GM19467 (cell line): ENCODE data around the gene EXOC4.

ENCODE experiments used
- ATAC-seq: cut with Tn5 transposase; IDR thresholded peaks from one replicate; pipeline ENCODE4 v1.9.1; 2021; ENCODE audit warnings: mild to moderate bottlenecking, moderate library complexity; ENCODE audit not compliant: unreplicated experiment

Gene EXOC4

DNA sequence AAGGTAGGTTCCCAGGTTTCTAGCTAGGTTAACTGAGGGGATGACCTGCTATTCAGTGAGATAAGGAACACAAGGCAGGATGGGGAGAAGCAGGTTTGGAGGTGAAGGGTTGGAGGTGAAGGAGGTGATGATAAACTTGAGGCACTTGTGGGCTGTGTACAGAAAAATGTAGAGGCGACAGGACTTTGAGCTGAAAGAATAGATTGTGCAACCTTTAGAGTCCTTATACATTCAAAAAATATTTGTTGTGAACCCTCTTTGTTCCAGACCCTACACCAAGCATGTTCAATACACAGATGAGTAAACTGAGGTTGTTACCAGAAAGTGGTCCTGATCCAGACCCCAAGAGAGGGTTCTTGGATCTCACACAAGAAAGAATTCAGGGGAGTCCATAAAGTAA is 828.8 kb downstream of the EXOC4 start:
- ATAC-seq, result no peak

DNA sequence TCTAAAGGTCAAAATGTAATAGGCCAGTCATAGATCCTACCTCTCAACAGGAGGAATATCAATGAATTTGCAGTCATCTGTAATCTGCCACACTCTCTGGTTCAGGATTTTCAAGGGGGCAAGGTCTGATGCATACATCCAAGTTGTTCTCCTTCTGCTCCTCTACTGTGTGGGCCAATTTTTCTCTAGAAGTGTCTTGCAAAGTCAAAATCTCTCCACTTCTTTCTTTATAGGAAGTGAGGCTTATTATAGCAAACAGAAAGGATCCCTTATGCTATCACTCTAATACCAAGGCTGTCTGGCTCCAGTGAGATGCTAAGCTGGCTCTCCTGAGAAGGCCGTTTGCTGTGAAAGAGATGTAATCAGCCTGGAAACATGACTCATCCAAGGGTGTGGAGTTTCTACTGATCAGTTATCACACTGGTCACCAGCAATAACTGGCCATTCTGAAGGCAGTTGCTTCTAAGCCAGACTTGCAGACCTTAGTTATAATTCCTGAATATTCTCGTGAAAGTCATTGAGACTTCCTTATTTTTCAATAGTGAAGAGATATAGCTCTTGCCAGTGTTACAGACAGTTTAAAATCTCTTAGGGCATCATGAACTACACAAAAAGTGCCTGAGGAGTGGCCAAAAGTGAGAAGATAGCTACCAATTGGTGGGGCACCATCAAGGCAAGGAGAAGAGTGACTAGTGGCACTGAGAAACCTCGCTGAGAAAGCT is 831.0 kb downstream of the EXOC4 start:
- ATAC-seq, result no peak

- no peak for ATAC-seq
Measured at GRCh38 chr7:134084488-134085144, 831.7 kb downstream of the EXOC4 start.

GRCh38 chr7:134085311-134085710 is 832.4 kb downstream of the EXOC4 start:
- no peak for ATAC-seq

DNA sequence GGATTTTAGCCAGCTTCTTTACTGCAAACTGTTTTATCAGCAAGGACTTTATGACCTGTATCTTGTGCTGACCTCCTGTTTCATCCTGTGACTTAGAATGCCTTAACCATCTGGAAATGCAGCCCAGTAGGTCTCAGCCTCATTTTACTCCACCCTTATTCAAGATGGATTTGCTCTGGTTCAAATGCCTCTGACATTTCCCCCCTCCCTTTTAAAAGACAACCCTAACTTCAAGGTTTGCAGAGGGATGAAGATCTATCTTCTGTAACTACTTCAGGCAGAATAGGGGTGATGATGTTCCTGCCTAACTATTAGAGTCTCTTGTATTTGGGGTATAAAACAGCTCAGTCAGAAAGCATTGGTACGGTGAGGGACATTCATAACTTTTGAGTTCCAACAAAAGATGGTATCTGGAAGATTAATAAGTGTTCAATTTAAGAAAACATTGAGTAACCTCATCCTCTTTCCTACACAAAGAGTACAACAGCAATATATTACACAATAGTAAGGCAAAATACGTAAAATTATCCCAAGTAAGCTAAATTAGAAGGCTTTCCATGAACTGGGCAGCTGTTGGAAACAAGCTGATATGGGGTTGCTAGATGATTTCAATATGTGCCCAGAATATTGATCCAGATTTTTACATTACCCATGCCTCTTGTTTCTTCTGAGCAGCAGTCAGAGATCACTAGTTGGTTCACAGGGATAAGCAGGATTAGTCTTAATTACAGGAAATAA is 834.3 kb downstream of the EXOC4 start:
- ATAC-seq, result no peak

DNA sequence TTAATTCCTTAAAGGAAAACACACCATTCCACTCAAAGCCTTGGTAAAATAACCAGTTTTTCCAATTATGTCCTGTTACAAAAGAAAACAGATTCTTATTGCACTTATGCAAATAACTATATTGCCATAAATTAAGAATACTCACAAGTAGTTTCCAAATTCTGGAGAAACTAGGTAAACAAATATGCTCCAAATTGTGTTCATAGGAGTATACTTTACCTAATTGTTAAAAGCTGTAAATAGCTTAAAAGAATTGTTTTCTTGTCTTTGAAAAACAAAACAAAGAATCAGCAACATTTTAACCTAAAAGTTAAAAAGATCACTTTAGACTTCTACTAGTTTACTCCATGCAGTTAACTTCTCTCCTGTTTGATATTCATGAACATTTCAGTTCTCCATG is 835.3 kb downstream of the EXOC4 start:
- ATAC-seq, result no peak

- ATAC-seq, result no peak
Measured at GRCh38 chr7:134089446-134089845, 836.6 kb downstream of the EXOC4 start.

GRCh38 chr7:134098072-134098471 is 845.2 kb downstream of the EXOC4 start:
- no peak for ATAC-seq

- no peak for ATAC-seq
Measured at GRCh38 chr7:134101716-134102115, 848.8 kb downstream of the EXOC4 start.

GRCh38 chr7:134104166-134104565 is 851.3 kb downstream of the EXOC4 start:
- ATAC-seq, result no peak

DNA sequence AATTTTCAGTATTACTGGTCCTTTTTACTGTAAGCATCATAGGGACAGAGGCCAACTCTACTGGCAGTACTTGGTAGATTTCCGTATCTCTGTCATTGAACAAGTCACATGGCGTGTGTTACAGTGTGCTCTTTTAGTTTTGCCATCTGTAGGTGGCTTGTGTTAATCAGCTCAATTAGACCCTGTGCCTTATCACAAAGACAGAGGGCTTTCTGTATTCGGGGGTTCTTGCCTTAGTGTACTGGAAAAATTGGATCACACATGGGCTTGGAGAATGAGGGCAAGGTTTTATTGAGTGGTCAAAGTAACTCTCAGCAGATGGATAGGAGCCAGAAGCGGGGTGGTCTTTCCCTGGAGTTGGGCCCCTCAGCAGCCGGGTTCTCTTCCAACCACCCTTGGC is 853.0 kb downstream of the EXOC4 start:
- ATAC-seq, result no peak

DNA sequence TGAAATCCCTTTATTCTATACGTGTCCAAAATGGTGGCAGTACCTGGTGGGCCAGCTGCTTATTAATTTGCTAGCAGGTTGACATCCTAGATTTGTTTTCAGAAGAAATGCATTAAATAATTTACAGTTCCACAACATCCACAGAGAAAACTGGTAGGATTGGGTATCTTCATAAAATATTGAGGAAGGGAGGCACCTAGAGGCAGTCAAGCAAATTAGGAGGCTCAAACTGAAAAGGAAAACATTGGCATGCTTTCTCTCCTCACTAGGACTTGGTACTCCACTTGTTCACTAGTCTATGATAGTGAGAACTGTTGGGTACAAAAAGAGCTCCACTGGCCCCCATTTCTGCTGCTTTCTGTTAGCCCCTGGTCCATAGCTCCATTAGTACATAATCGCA is 855.9 kb downstream of the EXOC4 start:
- no peak for ATAC-seq

DNA sequence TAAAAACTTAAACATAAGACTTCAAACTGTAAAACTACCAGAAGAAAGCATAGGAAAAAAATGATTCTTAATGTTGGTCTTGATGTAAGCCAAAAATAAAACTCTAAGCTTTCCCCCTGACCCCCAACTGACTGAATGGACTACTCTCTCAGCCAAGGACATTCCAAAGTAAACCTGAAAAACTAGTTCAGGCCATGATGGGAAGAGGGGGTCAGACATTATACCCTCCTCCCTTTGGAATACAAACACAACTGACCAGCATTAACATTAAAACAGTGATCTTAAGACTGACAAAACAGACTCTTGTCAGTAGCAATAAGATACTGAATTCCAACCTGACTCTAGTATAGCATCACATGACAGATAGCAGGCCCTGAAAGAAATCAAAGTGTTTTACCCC is 860.8 kb downstream of the EXOC4 start:
- ATAC-seq, result no peak

GRCh38 chr7:134114992-134115391 is 862.1 kb downstream of the EXOC4 start:
- ATAC-seq, result no peak
